OCI-LY7 (cell line): ENCODE data around the gene HLF. TPM values are rescaled to one million over a fixed set of nuclear protein-coding genes. Genes with fewer than 3 reads are reported as not detected.

ENCODE experiments used
- BruUV-seq: library from RNA; stranded (reverse); fragments of 400-500 nt; replicated peaks from 2 replicates; lab custom pipeline; 2021; lab: Mats Ljungman, UMichigan
- CTCF ChIA-PET: fragments of 300-600 bp; sonication (Branson Sonifier 250); formaldehyde crosslinking; loops from one replicate; lab custom pipeline; 2022; ENCODE audit warnings: antibody characterized with exemption; ENCODE audit not compliant: unreplicated experiment; lab: Charles Lee
- POLR2A ChIA-PET: fragments of 300-600 bp; sonication (Branson Sonifier 250); formaldehyde crosslinking; loops from one replicate; lab custom pipeline; 2022; ENCODE audit warnings: antibody characterized with exemption; lab: Charles Lee
- DNase-seq: peaks from one replicate; pipeline ENCODE4 v3.0.0-alpha.2; 2015; ENCODE audit warnings: low spot score
- H2AFZ ChIP-seq: fragments of 200-600 bp; sonication (generic), shearing (Covaris generic); 2 replicates; pipeline ENCODE4 v1.6.1; 2014; ENCODE audit warnings: mild to moderate bottlenecking, antibody characterized with exemption, low read length, moderate library complexity
- H3K27ac ChIP-seq: fragments of 200-600 bp; sonication (generic); 2 replicates; pipeline ENCODE4 v1.5.1; 2014; ENCODE audit warnings: mixed run types, low read depth, mild to moderate bottlenecking, moderate library complexity, low read length, inconsistent platforms; ENCODE audit not compliant: poor library complexity, severe bottlenecking
- H3K36me3 ChIP-seq: fragments of 200-600 bp; sonication (generic); 2 replicates; pipeline ENCODE4 v1.6.1; 2014; ENCODE audit warnings: mild to moderate bottlenecking, antibody characterized with exemption, low read length, moderate library complexity, mixed read lengths; ENCODE audit not compliant: insufficient read depth
- H3K4me1 ChIP-seq: fragments of 200-600 bp; sonication (generic); 2 replicates; pipeline ENCODE4 v1.5.1; 2014; ENCODE audit warnings: mild to moderate bottlenecking, low read length; ENCODE audit not compliant: insufficient read depth, poor library complexity, severe bottlenecking
- H3K4me2 ChIP-seq: fragments of 200-600 bp; sonication (generic); 2 replicates; pipeline ENCODE4 v1.6.1; 2014; ENCODE audit warnings: mild to moderate bottlenecking, low read length
- H3K4me3 ChIP-seq: fragments of 200-600 bp; sonication (generic); 2 replicates; pipeline ENCODE4 v1.5.1; 2014; ENCODE audit warnings: mild to moderate bottlenecking, low read depth, low read length; ENCODE audit not compliant: poor library complexity, severe bottlenecking
- H3K79me2 ChIP-seq: fragments of 200-600 bp; sonication (generic); 2 replicates; pipeline ENCODE4 v1.6.1; 2016; ENCODE audit warnings: low read depth, mild to moderate bottlenecking, low read length, moderate library complexity, mixed read lengths; ENCODE audit not compliant: insufficient read depth
- H3K9me2 ChIP-seq: fragments of 200-600 bp; sonication (generic); 2 replicates; pipeline ENCODE4 v1.6.1; 2016; ENCODE audit warnings: mild to moderate bottlenecking, low read length, mixed read lengths; ENCODE audit not compliant: insufficient read depth
- H3K9me3 ChIP-seq: fragments of 200-600 bp; sonication (generic); 2 replicates; pipeline ENCODE4 v1.6.1; 2014; ENCODE audit warnings: mild to moderate bottlenecking, mixed run types, low read length, mixed read lengths
- H4K20me1 ChIP-seq: fragments of 200-600 bp; sonication (generic); 2 replicates; pipeline ENCODE4 v1.6.1; 2014; ENCODE audit warnings: mild to moderate bottlenecking, antibody characterized with exemption, low read length, moderate library complexity, mixed read lengths; ENCODE audit not compliant: insufficient read depth
- EZH2phosphoT487 ChIP-seq: fragments of 200-600 bp; sonication (generic); IDR thresholded peaks from 2 replicates; pipeline ENCODE4 v1.6.1; 2018; ENCODE audit warnings: low read depth, borderline replicate concordance, mild to moderate bottlenecking, mixed run types, antibody characterized with exemption, low read length, moderate library complexity, mixed read lengths
- intact Hi-C: fragments of 100-400 bp; cut with micrococcal nuclease; formaldehyde crosslinking; loops from one replicate; pipeline ENCODE4 v1.10.0; 2022; ENCODE audit not compliant: unreplicated experiment
- total RNA-seq, 2 experiments: library from RNA; depleted of rRNA in 1 of 2; stranded (reverse); fragments of >200 nt in 1 of 2; shearing (Covaris generic) in 1 of 2; gene quantifications; 2 replicates each; pipeline ENCODE4 v1.2.3, GENCODE V29; 2014 to 2022
- TF ChIP-seq, protein P1 (sequence below): fragments of 200-600 bp; sonication (generic); conservative IDR thresholded peaks from 2 replicates; pipeline ENCODE4 v1.5.1; 2014; ENCODE audit warnings: mild to moderate bottlenecking, antibody characterized with exemption, low read length, moderate library complexity, mixed read lengths

HLF gene
- total RNA-seq, 2 experiments from 2014 or later: 0.13 TPM; not detected in 1

GRCh38 chr17:55368706-55369105 is 103.9 kb downstream of the HLF start:
- no peaks in the 10 kb centered on the region for H3K79me2 ChIP-seq
- H3K36me3 ChIP-seq: no peaks in the 10 kb centered on the region
- no peak overlapping the region for H3K27ac ChIP-seq
- BruUV-seq: no TSS peak
- no peak for TF ChIP-seq EZH2phosphoT487
- TF ChIP-seq, protein P1, sequence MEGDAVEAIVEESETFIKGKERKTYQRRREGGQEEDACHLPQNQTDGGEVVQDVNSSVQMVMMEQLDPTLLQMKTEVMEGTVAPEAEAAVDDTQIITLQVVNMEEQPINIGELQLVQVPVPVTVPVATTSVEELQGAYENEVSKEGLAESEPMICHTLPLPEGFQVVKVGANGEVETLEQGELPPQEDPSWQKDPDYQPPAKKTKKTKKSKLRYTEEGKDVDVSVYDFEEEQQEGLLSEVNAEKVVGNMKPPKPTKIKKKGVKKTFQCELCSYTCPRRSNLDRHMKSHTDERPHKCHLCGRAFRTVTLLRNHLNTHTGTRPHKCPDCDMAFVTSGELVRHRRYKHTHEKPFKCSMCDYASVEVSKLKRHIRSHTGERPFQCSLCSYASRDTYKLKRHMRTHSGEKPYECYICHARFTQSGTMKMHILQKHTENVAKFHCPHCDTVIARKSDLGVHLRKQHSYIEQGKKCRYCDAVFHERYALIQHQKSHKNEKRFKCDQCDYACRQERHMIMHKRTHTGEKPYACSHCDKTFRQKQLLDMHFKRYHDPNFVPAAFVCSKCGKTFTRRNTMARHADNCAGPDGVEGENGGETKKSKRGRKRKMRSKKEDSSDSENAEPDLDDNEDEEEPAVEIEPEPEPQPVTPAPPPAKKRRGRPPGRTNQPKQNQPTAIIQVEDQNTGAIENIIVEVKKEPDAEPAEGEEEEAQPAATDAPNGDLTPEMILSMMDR: no peak
- POLR2A ChIA-PET: interaction anchor here (0.6 kb wide), 1 partner anchor 243 kb away, joined by 3 read pairs; no protein-coding TSS in a partner anchor
- H3K4me1 ChIP-seq: no peaks in the 10 kb centered on the region
- intact Hi-C loops: no loop called here
- no peaks in the 10 kb centered on the region for H4K20me1 ChIP-seq
- H3K9me2 ChIP-seq: no peaks in the 10 kb centered on the region
- no peaks in the 10 kb centered on the region for H3K9me3 ChIP-seq
- no peak overlapping the region for H2AFZ ChIP-seq
- no peak overlapping the region for H3K4me3 ChIP-seq
- no peak overlapping the region for H3K4me2 ChIP-seq
- CTCF ChIA-PET: no interaction called here
- no peak for DNase-seq

Other genes starting within 250 kb of the HLF start
- 41.4 and 42.7 TPM in 2 replicates for gene MMD, start 156.9 kb downstream of the HLF start, total RNA-seq (2014; rRNA removed; shearing (Covaris generic))
- gene MMD, start 156.9 kb downstream of the HLF start, total RNA-seq (2022): 43.8 and 48.4 TPM in 2 replicates
- gene SMIM36, start 246.5 kb downstream of the HLF start, total RNA-seq (2014; rRNA removed; shearing (Covaris generic)): not detected in 2 replicates
- gene SMIM36, start 246.5 kb downstream of the HLF start, total RNA-seq (2022): not detected in 2 replicates